ENCODE results near the gene FASTKD2. TPM values are rescaled to one million over a fixed set of nuclear protein-coding genes. Genes with fewer than 3 reads are reported as not detected.

FASTKD2 gene
- polyA plus RNA-seq, 3 donors = 10.2 to 12.7 (median 11.3) TPM

DNA sequence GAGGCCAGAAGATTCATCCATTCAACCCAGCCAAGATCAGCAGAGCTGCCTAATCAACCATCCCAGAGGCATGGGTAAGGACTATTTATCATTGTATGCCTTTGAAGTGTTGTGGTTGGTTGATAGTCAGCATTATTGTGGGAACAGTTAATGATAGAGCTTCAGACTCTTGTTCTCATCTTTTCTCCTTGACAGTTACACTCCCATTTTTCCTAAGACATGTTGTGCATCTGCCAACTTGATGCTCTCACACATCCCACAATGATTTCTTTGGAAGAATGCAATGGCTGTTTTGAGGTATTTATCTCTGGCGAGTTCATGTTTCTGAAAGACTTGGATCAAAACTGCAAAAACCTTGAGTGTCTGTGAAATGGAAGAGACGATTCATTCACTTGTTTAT, 55.4 kb downstream of the FASTKD2 start:
- H3K27ac Mint-ChIP-seq = no peak overlapping the region
- no peaks in the 10 kb centered on the region for H3K27me3 Mint-ChIP-seq (ENCODE audit: low read depth in 3 of 3)
- no peaks in the 10 kb centered on the region for H4K20me1 ChIP-seq (ENCODE audit: insufficient read depth, low read length)
- no peaks in the 10 kb centered on the region for H3K27me3 ChIP-seq (ENCODE audit: control insufficient read depth in 2 of 2, insufficient read depth in 2 of 2, low read length in 2 of 2)
- DNase-seq = no peak
- no peak overlapping the region for H3K9ac ChIP-seq (ENCODE audit: insufficient read depth, low read length, poor library complexity, severe bottlenecking)
- no peaks in the 10 kb centered on the region for H3K79me2 ChIP-seq (ENCODE audit: insufficient read depth, low read length)
- H3K4me3 Mint-ChIP-seq = no peak overlapping the region
- H3K4me1 ChIP-seq (ENCODE audit: control insufficient read depth in 1 of 2, insufficient read depth in 2 of 2, low read length in 2 of 2) = no peaks in the 10 kb centered on the region
- H3K9me3 Mint-ChIP-seq = peaks cover 0 to under 1% (median 0%) of the 10 kb centered on the region in 7 donors
- intact Hi-C loops (cut with micrococcal nuclease) = no loop called here
- H3K36me3 ChIP-seq (replicated peaks in 1 of 2; ENCODE audit: control insufficient read depth in 1 of 2, insufficient read depth in 2 of 2, low read length in 2 of 2) = no peaks in the 10 kb centered on the region
- H3K4me2 ChIP-seq (replicated peaks; ENCODE audit: extremely low read depth, low read length, poor library complexity, severe bottlenecking) = no peak overlapping the region
- H3K4me1 Mint-ChIP-seq = peaks cover 4% of the 10 kb centered on the region
- WGBS (ENCODE audit: insufficient coverage) = 94% methylated on average over 2 of the region's 2 CpGs
- TF ChIP-seq, protein P1, sequence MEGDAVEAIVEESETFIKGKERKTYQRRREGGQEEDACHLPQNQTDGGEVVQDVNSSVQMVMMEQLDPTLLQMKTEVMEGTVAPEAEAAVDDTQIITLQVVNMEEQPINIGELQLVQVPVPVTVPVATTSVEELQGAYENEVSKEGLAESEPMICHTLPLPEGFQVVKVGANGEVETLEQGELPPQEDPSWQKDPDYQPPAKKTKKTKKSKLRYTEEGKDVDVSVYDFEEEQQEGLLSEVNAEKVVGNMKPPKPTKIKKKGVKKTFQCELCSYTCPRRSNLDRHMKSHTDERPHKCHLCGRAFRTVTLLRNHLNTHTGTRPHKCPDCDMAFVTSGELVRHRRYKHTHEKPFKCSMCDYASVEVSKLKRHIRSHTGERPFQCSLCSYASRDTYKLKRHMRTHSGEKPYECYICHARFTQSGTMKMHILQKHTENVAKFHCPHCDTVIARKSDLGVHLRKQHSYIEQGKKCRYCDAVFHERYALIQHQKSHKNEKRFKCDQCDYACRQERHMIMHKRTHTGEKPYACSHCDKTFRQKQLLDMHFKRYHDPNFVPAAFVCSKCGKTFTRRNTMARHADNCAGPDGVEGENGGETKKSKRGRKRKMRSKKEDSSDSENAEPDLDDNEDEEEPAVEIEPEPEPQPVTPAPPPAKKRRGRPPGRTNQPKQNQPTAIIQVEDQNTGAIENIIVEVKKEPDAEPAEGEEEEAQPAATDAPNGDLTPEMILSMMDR (IDR thresholded peaks at IDR 0.05) = no peak
- no peaks in the 10 kb centered on the region for H3K36me3 Mint-ChIP-seq
- no peak overlapping the region for H2AFZ ChIP-seq (ENCODE audit: insufficient read depth, low read depth, low read length, poor library complexity, severe bottlenecking)
- no peaks in the 10 kb centered on the region for H3K9me3 ChIP-seq (replicated peaks in 1 of 2; ENCODE audit: control insufficient read depth in 1 of 2, insufficient read depth in 1 of 2, low read length in 2 of 2)
- no peak overlapping the region for H3K4me3 ChIP-seq (replicated peaks in 1 of 3; ENCODE audit: low read depth in 2 of 3, low read length in 3 of 3)
- H3K27ac ChIP-seq (ENCODE audit: low read depth in 1 of 2, low read length in 2 of 2) = no peak overlapping the region

DNA sequence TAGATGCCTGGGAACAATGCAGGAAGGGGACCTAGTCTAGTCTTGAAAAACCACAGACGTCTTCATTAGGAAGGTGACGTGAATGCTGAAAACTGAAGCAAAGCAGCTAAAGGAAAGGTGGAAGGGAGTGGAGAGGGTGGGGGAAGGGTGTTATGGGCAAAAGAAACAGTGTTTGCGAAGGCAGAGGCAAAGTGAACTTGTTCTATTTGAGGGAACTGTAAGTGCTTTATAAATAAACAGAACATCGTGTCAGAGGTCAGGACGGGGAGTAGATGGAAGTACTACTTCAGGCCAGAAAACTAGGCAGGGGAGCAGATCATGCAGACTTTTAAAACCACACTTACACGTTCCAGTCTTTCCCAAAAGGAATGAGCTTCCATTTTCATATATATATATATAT, 57.8 kb downstream of the FASTKD2 start:
- no peak overlapping the region for H3K27ac ChIP-seq (ENCODE audit: low read depth in 1 of 2, low read length in 2 of 2)
- no peaks in the 10 kb centered on the region for H4K20me1 ChIP-seq (ENCODE audit: insufficient read depth, low read length)
- Mint-ChIP-seq H3K36me3 (no peaks in the 10 kb centered on the region), H3K4me3 (no peak overlapping the region), H3K27me3 (ENCODE audit: low read depth in 3 of 3) (no peaks in the 10 kb centered on the region), H3K9me3 (no peaks in the 10 kb centered on the region), H3K27ac (no peak overlapping the region), H3K4me1 (peaks cover 4% of the 10 kb centered on the region)
- 94% methylated on average over 3 of the region's 6 CpGs for WGBS (ENCODE audit: insufficient coverage)
- DNase-seq = no peak
- H3K4me2 ChIP-seq (replicated peaks; ENCODE audit: extremely low read depth, low read length, poor library complexity, severe bottlenecking) = no peak overlapping the region
- TF ChIP-seq, protein P1 (IDR thresholded peaks at IDR 0.05) = no peak
- intact Hi-C loops (cut with micrococcal nuclease) = no loop called here
- H3K36me3 ChIP-seq (replicated peaks in 1 of 2; ENCODE audit: control insufficient read depth in 1 of 2, insufficient read depth in 2 of 2, low read length in 2 of 2) = no peaks in the 10 kb centered on the region
- H3K9me3 ChIP-seq (replicated peaks in 1 of 2; ENCODE audit: control insufficient read depth in 1 of 2, insufficient read depth in 1 of 2, low read length in 2 of 2) = no peaks in the 10 kb centered on the region
- H3K79me2 ChIP-seq (ENCODE audit: insufficient read depth, low read length) = no peaks in the 10 kb centered on the region
- H3K27me3 ChIP-seq (ENCODE audit: control insufficient read depth in 2 of 2, insufficient read depth in 2 of 2, low read length in 2 of 2) = no peaks in the 10 kb centered on the region
- no peaks in the 10 kb centered on the region for H3K4me1 ChIP-seq (ENCODE audit: control insufficient read depth in 1 of 2, insufficient read depth in 2 of 2, low read length in 2 of 2)
- no peak overlapping the region for H2AFZ ChIP-seq (ENCODE audit: insufficient read depth, low read depth, low read length, poor library complexity, severe bottlenecking)
- H3K9ac ChIP-seq (ENCODE audit: insufficient read depth, low read length, poor library complexity, severe bottlenecking) = no peak overlapping the region
- no peak overlapping the region for H3K4me3 ChIP-seq (replicated peaks in 1 of 3; ENCODE audit: low read depth in 2 of 3, low read length in 3 of 3)

Measured in CD14-positive monocyte (primary cell).